Measurements from ENCODE around the gene TBC1D10A. TPM values are rescaled to one million over a fixed set of nuclear protein-coding genes. Genes with fewer than 3 reads are reported as not detected.

Gene TBC1D10A
- total RNA-seq, 1 experiment from 2014 or later, result 8.4 TPM

- Mint-ChIP-seq H3K36me3 (ENCODE audit: insufficient read depth in 1 of 3, low read depth in 3 of 3) (peaks cover 4 to 14% (median 5%) of the 10 kb centered on the region in 3 experiments; a peak in 5 of 7 replicates), H3K9me3 (no peaks in the 10 kb centered on the region), H3K4me3 (peak within 1 kb of the TSS; percentile 67 to 81), H3K27ac (peak within 1 kb of the TSS in 2 of 3 experiments; percentile 50 to 92; a peak in 3 of 7 replicates), H3K4me1 (peaks cover 5 to 16% of the 10 kb centered on the region in 2 experiments), H3K27me3 (ENCODE audit: low read depth) (no peaks in the 10 kb centered on the region)
- H3K9ac ChIP-seq (ENCODE audit: extremely low read depth, insufficient read length, low read length), result no peak within 1 kb of the TSS
- no peak within 1 kb of the TSS for H3K18ac ChIP-seq (ENCODE audit: insufficient read length, low read depth, low read length)
- no peak within 1 kb of the TSS for H2AK5ac ChIP-seq (ENCODE audit: insufficient read length, low read length)
- H2BK120ac ChIP-seq (ENCODE audit: low read depth, low read length, poor library complexity, severe bottlenecking), result no peak within 1 kb of the TSS
- H3K79me1 ChIP-seq (ENCODE audit: insufficient read depth, low read depth, low read length, poor library complexity, severe bottlenecking), result no peaks in the 10 kb centered on the region
- H3K14ac ChIP-seq (ENCODE audit: insufficient read depth, low read length), result peak within 1 kb of the TSS; percentile 4; the same call in 1 of the 2 replicates
- no peak within 1 kb of the TSS for H3K56ac ChIP-seq (ENCODE audit: insufficient read length, low read depth, low read length)
- H4K20me1 ChIP-seq (ENCODE audit: control insufficient read depth, insufficient read depth, insufficient read length), result no peaks in the 10 kb centered on the region
- DNase-seq, result peak; percentile 99
- H4K91ac ChIP-seq (ENCODE audit: insufficient read length, low read depth, low read length), result no peak within 1 kb of the TSS
- no peak within 1 kb of the TSS for H2BK20ac ChIP-seq (ENCODE audit: low read depth, low read length, poor library complexity, severe bottlenecking)
- no peak within 1 kb of the TSS for H3T11ph ChIP-seq (ENCODE audit: low read length)
- peaks cover 8% of the 10 kb centered on the region for H3K23me2 ChIP-seq (ENCODE audit: insufficient read length, low read depth, low read length, poor library complexity, severe bottlenecking)
- no peak within 1 kb of the TSS for H3K23ac ChIP-seq (ENCODE audit: insufficient read length, low read depth, low read length)
- no peak within 1 kb of the TSS for H2AFZ ChIP-seq (ENCODE audit: low read length)
- H3K27me3 ChIP-seq (ENCODE audit: insufficient read depth, low read length), result no peaks in the 10 kb centered on the region
- TF ChIP-seq, protein P1, sequence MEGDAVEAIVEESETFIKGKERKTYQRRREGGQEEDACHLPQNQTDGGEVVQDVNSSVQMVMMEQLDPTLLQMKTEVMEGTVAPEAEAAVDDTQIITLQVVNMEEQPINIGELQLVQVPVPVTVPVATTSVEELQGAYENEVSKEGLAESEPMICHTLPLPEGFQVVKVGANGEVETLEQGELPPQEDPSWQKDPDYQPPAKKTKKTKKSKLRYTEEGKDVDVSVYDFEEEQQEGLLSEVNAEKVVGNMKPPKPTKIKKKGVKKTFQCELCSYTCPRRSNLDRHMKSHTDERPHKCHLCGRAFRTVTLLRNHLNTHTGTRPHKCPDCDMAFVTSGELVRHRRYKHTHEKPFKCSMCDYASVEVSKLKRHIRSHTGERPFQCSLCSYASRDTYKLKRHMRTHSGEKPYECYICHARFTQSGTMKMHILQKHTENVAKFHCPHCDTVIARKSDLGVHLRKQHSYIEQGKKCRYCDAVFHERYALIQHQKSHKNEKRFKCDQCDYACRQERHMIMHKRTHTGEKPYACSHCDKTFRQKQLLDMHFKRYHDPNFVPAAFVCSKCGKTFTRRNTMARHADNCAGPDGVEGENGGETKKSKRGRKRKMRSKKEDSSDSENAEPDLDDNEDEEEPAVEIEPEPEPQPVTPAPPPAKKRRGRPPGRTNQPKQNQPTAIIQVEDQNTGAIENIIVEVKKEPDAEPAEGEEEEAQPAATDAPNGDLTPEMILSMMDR (conservative IDR thresholded peaks at IDR 0.05), result no peak
- no peak within 1 kb of the TSS for H4K5ac ChIP-seq (ENCODE audit: insufficient read length, low read depth, low read length)
- H3K4ac ChIP-seq (ENCODE audit: low read depth, low read length), result no peak within 1 kb of the TSS
- no peak within 1 kb of the TSS for H2BK15ac ChIP-seq (ENCODE audit: low read depth, low read length)
- no peak within 1 kb of the TSS for H2BK12ac ChIP-seq (ENCODE audit: insufficient read length, low read depth, low read length)
- WGBS (ENCODE audit: extremely low coverage, insufficient read length, low lambda C conversion rate), result no CpG with 5 or more reads among the region's 85 CpGs
- no peaks in the 10 kb centered on the region for H3K9me3 ChIP-seq (ENCODE audit: control insufficient read depth, low read depth, low read length)
- peak within 1 kb of the TSS; percentile 85 for H3K4me2 ChIP-seq (ENCODE audit: insufficient read depth, insufficient read length, low read length)
- no peak within 1 kb of the TSS for H3K27ac ChIP-seq (ENCODE audit: insufficient read length, low read depth, low read length)
- no peaks in the 10 kb centered on the region for H3K79me2 ChIP-seq (ENCODE audit: insufficient read depth, low read length)
- H4K8ac ChIP-seq (replicated peaks; ENCODE audit: insufficient read length, low read depth, low read length), result no peak within 1 kb of the TSS
- no peaks in the 10 kb centered on the region; the same call in 1 of the 2 replicates for H3K4me1 ChIP-seq (ENCODE audit: insufficient read depth, low read length)
- H2BK5ac ChIP-seq (ENCODE audit: insufficient read length, low read length), result no peak within 1 kb of the TSS
These were observed 37.4 kb downstream of the TBC1D10A start, which contains the start of gene CASTOR1 for GRCh38 chr22:30289141-30289979. Gene CASTOR1, minus strand, starts transcription at chr22:30289505. Its CDS starts 8 bp downstream, at chr22:30289497.

Measured in H9 (cell line).